ENCODE results near the gene H2AZ1.
"Not testable (repeated sequence)": the region's sequence is repeated elsewhere in the genome, so short reads cannot be mapped to it uniquely, and the experiment has no call there.

The H2AZ1 gene

DNA sequence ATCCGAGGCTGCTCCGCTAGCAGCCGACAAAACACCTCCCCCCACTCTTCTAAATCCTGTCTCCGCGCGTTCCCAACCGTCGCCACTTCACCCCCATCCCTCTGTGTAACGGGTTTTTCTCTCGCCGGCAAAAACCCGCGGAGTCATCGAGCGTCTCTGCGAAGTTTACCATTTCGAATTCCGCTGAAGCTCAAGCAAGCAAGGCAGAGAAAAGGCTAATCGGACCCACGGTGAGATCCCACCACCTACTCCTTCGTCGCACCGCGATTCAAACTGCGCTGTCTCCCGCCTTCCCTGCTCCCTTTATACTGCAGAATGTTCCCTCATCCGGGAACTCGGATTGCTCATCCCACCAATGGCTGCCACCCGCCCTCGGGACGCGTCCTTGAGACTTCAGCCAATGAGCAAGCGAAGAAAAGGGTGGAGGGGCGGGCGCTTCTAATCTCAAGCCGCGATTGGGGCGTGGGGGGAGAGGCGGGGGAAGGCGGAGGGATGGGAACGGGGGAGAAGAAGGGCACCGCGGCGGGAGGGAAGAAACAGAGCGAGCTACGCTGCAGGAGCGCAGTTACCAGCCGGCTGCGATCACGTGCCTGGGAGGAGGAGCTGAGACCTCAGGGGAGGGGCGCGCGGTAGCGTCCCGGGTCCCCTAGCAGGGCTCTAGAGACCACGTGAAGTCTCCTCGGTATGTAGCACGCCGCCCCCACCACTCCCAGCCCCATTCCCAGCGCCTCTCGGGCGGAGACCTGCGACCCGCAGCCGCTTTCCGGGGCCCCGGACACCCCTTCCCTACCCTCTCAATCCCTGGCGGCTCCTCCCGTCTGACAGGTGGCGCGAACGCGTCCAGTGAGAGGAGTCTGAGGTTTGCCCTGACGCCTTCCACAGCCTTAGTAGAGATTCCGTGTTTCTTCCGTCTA is at the start of gene H2AZ1:
Gene H2AZ1, minus strand, starts transcription at position 277 of the 914 bp plus-strand sequence. Its CDS starts 105 bp downstream, at position 172.
- DNase-seq (ENCODE audit: low spot score), result peak; percentile 99

DNA sequence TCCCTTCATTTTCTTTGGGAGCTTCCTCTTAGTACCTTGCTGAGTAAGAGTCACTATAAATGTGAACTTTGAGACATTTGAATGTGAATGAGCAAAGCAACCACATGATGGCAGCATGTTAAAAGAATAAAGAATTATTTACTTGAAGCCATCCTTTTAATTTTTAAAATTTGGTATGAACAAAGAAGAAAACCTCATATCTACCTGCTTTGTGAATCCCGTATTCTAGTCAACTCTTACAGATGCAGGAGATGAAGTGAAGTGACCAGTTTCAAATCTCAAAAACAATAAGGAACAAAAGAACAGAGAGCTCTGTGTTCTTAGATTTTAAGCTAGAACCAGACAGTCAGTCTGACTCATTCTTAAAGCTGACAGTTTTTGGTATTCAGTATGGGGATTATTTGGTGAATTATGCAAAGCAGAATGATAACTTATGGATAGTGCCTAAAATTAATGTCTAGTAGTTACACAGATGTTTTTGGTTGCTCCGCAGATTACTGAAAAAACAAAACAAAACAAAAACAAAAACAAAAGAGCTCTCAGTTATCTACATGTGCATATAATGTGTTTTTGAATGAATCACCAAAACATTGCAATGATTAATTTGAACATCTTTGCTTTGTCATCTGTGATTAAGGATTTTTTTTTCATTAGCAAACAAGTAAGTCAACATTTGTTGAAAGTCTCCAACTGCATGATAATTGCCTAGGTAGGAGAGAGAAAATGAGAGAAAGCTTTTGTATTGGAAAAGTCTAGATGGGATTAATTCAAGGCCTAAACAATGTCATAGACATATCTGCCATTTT is 48.2 kb upstream of the H2AZ1 start:
- DNase-seq (ENCODE audit: low spot score), result peak; percentile 17

DNA sequence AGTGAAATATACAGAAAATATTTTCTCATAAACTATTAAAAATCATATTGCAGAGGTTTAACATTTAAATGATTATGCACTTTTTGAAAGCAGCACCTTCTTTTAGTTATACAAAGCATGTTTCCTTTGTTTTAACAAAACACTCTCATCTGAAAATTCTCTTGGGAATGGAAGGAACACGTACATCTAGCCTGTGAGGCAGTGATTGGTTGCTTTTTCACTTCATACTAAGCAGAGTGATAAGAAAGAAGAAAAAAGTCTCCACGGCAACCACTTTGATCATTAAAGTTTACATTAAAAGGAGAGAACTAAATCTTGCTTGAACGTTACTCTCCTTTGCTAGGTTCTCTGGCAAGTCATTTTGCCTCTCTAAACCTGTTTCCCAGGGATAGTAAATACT is 41.7 kb upstream of the H2AZ1 start:
- DNase-seq (ENCODE audit: low spot score), result no peak

DNA sequence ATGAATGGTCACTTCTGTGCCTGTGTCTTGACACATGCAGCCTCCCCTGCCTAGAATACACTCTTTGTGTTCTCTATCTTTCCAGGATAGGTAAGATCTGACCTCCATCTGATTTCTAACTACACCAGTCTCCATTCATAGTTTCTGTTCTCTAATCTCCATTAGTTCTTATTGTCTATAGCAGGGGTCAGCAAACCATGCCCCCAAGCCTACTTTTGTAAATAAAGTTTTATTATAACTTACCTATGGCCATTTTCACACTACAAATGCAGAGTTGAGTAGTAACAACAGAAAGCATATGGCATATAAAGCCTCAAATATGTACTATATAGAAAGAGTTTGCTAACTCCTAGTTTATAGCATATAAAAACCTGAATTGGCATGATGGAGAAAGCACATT is 37.6 kb upstream of the H2AZ1 start:
- no peak for DNase-seq (ENCODE audit: low spot score)

DNA sequence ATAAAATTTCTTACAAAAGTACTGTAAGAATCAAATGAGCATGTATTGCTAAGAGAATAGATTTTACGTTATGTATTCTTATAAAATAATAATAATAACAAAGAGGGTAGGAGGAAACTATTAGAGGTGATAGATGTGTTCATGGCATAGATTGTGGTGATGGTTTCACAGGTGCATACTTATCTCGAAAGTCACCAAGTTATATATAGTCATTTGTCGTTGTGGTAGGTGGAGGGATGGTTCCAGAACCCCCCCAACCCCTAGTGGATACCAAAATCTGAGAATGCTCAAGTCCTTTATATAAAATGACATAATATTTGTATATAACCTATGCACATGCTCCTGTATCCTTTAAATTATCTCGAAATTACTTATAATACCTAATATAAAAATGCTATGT is 36.7 kb upstream of the H2AZ1 start:
- no peak for DNase-seq (ENCODE audit: low spot score)

DNA sequence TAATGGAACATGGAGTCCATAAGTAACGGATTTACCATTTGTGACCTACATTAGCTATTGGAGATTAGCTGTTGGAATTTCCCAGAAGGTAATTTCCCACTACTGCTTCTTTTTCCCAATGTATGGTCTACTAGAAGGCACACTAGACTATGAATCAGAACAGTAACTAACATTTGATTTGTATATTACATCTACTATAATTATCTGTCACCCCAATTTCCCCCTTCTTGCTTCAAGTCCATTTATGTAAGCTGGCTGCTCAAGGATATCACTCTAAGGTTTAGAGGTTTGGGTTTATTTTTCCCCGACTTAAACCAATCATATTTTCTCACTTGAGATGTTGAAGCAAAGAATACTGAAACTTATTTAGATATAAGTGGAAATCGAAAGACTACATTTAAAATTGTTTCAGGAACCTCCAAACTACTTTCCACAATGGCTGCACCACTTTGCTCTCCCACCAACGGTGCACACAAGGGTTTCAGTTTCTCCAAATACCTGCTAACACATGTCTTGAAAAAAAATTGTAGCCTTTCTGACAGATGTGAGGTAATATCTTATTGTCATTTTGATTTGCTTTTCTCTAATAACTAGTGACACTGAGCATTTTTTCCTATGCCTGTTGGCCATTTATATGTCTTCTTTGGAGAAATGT is 33.3 kb upstream of the H2AZ1 start:
- DNase-seq (ENCODE audit: low spot score), result no peak

DNA sequence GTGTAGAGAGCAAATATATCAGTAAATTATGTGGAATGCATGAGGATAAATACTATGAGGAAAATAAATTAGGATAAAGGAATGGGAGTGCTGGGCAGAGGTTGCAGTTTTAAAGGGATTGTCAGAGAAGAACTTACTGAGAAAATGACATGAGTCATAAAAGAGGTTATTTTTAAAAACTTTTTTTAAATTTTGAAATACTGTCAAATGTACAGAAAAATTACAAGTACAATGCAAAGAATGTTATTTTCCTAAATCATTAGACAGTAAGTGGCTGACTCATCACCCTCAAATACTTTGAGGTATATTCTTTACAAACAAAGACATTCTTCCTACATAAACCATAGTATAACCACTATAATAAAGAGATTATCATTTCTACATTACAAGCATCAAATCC is 29.8 kb upstream of the H2AZ1 start:
- no peak for DNase-seq (ENCODE audit: low spot score)

DNA sequence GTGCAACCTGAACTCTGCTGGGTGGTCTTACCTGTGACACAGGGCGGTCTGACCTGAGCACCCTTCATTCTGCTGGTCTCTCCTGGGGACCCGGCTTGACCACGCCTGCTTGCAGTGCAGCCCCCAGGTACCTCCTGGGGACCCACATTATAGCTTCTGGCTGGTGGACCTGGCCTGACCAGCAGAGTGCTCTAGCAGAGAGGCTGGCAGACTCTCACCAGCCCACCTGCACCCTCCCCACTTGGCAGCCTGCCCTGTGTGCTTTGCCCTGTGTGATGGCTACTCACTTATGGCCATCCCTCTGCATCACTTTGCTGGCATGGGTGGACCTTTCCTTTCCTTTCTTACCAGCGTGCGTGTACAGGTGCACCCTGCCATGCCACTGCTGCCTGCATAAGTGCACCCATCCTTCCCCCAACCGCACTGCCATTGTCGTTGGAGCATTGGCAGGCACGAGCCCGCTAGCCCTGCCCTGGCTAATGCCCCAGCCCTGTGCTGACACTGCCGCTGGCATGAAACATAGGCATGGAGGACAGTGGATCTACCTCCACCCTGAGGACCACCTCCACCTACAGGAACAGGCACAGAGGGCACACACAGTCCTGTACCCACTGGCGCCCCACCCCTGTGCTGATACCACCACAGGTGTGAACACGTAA is 21.5 kb upstream of the H2AZ1 start:
- no peak for DNase-seq (ENCODE audit: low spot score)

DNA sequence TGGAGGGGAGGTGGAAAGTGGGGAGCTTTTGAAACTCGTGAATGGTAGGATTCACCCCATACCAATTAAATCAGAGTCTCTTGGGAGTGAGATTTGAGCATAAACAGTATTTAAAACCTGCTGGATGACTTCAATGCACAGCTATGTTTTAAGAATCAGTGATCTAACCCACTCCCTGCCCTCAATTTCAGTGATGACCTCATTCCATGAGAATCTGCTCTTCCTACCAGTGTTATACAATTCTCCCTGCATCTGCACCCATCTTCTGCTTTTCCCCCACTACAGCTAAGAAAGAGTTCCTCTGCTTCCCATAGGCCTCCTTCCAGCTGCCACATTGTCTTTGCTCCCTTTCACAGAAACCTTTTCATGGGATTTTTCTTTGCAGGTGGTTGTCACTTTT is 18.3 kb upstream of the H2AZ1 start:
- no peak for DNase-seq (ENCODE audit: low spot score)

DNA sequence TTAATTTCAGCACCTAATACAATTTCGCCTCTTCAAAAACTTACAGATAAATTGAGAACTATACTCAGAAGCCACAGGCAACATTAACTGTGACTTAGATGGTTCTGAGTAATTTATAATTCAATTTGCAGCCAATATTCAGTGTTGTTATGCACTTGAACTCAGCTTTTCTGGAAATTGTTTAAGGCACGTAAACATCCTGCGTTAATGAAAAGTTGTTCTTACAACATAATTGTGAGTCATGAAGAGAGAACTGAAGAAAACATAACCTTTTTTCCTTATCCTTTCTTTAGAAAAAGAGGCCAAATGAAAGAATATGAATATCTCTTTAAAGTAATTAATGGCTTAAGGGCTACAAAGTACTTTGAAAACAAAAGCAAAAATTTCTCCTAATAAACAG is 16.6 kb upstream of the H2AZ1 start:
- no peak for DNase-seq (ENCODE audit: low spot score)

DNA sequence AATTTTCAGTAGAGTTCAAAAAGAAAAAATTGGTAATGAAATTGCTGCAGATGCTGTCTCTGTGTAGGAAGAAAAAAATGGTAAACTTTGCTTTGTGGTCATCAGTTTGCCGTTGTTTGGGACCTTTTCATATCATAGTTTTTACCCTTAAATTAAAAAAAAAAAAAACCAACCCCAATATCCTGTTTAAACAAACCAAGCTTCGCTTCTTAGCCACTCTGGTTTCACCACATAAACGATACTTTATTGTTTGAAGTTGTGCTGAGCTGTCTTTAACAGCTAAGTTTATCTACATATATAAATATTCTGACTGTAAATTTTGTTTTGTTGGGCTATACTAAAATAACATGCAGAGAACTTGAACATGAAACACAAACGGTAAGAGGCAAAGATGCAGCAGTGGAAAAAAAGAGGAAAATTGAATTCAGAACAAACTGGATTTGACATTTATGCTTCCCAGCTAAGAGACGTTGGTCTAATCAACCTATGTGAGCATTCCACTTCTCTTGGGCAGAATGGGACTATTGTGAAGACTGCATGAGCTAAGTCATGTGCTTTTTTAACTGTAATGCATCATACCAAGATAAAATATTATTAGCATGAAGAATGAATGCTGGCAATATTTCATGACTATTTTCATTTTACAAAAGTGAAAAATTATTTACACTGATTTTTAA is 15.7 kb upstream of the H2AZ1 start:
- DNase-seq (ENCODE audit: low spot score), result no peak

DNA sequence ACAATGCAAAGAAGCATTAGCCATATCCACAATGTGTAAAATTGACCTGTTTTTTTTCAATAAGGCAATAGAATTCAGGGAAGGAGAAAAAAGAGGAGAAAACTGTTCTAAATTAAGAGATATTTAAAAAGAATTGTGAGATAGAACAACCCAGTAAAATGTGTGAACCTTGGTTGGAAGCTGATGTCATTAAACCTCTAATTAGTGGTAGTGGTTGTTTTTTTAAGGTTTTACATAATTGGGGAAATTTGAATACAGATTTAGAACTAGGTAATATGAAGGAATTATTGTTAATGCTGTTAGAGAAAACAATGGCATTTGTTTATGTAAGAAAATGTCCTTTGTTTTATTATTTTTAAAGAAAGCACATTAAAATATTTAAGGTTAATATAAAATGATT is 15.1 kb upstream of the H2AZ1 start:
- DNase-seq (ENCODE audit: low spot score), result no peak

DNA sequence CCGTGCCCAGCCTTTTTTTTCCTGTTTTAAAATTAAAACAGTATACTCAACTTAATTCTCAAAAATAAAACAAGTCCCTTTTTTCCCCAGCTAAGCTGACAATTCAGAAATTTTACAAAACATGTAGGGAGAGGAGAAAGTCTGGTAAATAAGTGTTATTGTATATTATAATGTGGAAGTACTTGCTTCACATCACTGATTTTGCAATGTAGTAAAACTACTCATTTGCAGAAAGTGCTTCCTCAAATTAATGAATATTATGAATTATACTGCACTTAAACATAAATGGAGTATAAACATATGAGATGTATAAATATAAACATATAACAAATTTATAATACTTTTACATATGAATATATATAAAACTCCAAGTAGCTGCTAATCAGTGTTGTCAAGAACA is 11.6 kb upstream of the H2AZ1 start:
- DNase-seq (ENCODE audit: low spot score), result no peak

DNA sequence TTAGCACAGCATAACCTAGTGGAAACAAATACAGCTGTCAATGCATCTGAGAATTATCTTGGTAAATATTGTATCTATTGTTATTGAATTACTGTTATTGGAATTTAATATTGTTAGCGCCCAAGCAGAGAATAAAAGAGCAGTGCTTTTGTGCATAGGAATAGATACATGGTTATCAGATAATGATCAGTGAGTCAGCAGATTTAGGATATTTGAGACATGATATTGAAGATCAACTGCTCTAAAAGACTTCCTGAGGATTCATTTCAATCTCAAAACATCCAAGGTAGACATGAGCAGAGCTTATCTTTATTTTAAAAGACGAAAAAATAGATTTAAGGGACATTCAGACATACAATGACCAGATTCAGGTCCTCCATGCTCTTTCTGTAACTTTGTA is 10.6 kb upstream of the H2AZ1 start:
- DNase-seq (ENCODE audit: low spot score), result no peak

DNA sequence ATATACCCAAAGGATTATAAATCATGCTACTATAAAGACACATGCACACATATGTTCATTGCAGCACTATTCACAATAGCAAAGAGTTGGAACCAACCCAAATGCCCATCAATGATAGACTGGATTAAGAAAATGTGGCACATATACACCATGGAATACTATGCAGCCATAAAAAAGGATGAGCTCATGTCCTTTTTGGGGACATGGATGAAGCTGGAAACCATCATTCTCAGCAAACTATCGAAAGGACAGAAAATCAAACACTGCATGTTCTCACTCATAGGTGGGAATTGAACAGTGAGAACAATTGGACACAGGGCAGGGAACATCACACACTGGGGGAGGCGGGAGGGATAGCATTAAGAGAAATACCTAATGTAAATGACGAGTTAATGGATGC is 8.1 kb upstream of the H2AZ1 start:
- DNase-seq (ENCODE audit: low spot score), result not testable (repeated sequence)

DNA sequence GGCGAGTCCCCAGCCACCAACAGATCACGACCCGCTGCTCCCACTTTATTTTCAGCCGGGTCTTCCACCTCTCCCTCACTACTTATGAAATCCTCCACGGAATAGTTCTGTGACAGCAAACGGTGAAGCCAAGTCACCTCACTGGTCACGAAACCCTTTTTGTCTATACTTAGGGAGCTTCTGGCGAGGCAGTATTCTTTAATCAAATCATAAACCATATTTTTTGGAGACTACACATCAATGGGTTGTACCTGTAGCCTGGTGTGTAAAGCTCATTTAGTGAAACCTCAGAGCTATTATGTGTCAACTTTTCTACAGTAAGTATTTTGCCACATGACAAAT is 809 bp upstream of the H2AZ1 start:
- peak; percentile 3 for DNase-seq (ENCODE audit: low spot score)

DNA sequence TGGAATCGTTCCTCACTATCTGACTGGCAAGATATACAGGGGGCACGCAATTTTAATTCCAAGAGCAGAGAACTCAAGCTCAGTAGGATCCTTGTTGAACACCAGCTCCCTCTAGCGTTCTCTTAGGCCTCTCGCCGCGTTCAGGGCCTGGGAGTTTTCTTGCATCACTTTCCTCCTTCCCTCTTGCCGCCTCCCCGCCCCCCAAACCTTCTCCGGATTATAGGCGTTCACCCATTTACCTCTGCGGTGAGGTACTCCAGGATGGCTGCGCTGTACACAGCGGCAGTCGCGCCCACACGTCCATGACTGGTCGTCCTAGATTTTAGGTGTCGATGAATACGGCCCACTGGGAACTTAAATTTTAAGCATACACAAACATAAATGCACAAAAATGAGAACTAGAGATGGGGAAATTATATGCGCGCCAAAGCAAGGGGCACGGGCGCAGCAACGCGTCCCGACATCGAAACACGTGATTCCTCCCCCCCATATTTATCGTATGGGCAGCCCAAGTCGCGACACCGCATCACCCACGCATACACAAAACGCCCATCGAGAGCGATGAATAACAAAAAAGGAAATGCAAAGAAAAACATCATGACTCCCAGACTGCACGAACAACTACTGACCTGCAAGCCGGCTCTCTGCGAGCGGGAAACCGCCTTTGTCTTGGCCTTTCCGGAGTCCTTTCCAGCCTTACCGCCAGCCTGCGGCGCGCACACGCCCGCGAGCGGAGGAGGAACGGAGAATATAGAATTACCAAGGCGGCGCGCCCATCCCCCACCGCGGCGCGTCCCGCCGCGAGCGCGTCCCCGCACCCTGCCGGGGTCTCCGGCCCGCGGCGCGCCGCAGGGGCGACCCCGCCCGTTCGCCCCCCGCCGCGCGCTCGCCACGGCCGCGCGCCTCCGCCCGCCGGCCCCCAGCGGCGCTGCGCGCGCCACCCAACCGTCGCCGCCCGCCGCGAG is 759 bp downstream of the H2AZ1 start:
- peak; percentile 94 for DNase-seq (ENCODE audit: low spot score)

DNA sequence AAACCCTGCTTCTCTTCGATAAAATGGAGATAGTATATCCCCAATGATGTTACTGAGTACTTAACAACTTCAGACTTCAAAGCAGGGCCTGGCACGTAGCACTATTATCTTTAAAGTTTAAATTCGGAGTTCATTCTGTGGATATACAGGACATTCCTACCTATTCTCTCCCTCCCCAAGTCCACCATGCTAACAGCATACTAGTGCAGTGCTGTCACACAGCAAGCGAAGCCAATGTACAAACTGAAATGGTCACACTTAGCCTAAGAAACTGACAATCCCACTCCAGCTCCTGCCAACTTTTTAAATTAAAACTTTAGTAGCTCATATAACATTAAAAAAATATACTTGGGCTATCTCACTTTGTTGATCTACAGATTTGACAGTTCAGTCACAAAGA is 2.5 kb downstream of the H2AZ1 start:
- DNase-seq (ENCODE audit: low spot score), result no peak

DNA sequence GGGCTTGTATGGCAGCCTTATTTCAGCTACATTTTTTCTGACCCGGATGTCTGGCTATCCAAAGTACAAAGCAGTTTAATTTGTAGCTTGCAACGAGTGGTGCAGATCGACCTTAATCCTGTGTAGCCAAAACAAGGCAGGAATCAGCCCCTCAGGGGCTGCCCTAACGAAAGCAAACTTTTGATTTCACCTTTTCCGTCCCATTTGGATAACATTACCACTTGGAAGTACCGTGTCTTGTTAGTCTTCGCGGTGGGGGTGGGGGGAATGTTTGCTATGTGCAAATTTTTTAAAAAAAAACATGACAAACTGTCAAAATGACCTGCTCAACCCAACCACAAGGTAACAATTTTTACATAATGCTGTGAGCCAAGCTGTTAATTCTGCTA is 2.9 kb downstream of the H2AZ1 start:
- DNase-seq (ENCODE audit: low spot score), result peak; percentile 1

DNA sequence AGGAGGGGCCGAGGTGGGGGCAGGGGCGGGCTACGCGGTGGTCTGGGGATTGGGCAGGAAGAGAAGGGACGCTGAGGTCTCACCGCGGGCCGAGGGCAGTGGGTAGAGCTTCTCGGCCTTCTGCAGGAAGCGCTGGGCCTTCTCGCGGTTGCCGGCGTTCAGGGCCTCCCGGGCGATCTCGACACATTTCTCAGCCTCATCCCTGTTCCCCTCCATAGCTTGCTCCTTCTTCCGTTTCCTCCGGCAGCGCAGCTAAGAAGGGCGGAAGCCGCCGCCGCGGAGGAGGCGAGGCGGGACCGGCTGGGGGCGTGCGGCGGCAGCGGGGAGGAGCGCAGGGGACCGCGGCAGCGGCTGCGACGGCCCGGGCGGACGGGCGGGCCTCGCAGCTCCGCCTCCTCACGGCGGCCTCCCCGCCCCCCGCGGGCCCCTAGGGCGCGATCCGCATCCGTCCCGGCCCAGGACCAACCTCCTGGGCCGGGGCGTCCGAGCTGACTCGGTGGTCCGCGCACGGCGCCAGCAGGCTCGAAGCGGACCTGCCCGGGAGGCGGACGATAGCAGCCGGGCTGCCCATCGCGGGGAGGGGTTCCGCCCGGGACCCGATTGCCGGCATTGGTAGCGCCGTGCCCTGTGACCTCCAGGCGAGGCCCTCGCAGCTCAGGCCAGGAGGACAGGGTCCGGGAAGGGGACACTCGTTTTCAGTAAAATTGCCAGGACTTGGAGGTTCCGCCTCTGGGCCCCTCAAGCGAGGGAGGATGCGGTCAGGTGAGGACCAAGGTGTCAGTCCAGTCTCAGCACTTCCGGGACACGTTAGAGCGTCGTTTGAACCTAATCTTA is 3.5 kb downstream of the H2AZ1 start, which contains the start of gene DNAJB14:
Gene DNAJB14, minus strand, starts transcription at position 263 of the 834 bp plus-strand sequence. Its CDS starts 47 bp downstream, at position 216.
- peak; percentile 82 for DNase-seq (ENCODE audit: low spot score)
